ENCODE data around the gene PPP2CA.
"Not testable (repeated sequence)": the region's sequence is repeated elsewhere in the genome, so short reads cannot be mapped to it uniquely, and the experiment has no call there.

PPP2CA gene

DNA sequence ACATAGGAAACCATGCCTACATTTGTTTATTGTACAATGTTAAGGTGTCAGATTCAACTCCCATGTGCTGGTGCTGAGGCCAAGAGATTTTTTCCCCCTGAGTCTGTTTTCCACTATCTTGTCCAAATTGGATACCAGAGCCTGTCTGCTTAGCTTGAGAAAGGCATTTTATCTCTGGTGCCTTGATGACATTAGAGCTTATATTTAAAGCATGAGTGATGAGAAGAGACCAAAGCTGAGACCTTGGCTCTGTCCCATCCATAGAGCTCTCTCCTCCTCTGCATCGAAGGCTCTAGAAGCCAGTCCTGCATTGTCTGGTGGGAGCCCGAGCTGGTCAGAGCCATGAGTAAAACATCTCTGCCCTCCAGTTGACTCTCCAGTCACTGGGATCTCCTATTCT lies 10.4 kb upstream of the PPP2CA start:
- no peaks in the 10 kb centered on the region for H3K4me1 Mint-ChIP-seq
- no peaks in the 10 kb centered on the region for H3K27me3 Mint-ChIP-seq
- H3K4me3 Mint-ChIP-seq, result no peak overlapping the region
- no peaks in the 10 kb centered on the region for H3K36me3 Mint-ChIP-seq (ENCODE audit: insufficient read depth)
- DNase-seq (ENCODE audit: low spot score in 2 of 2) (no peak), ATAC-seq (replicated peaks; ENCODE audit: extremely low read depth, poor library complexity, severe bottlenecking) (no peak)
- H3K27ac Mint-ChIP-seq (ENCODE audit: low read depth), result no peak overlapping the region
- no peaks in the 10 kb centered on the region for H3K9me3 Mint-ChIP-seq

- H3K4me1 Mint-ChIP-seq, result peaks cover 31% of the 10 kb centered on the region
- no peak overlapping the region for H3K27ac Mint-ChIP-seq (ENCODE audit: low read depth)
- H3K27me3 Mint-ChIP-seq, result no peaks in the 10 kb centered on the region
- no peak overlapping the region for H3K4me3 Mint-ChIP-seq
- H3K9me3 Mint-ChIP-seq, result no peaks in the 10 kb centered on the region
- peaks cover 17% of the 10 kb centered on the region for H3K36me3 Mint-ChIP-seq (ENCODE audit: insufficient read depth)
- DNase-seq (ENCODE audit: low spot score in 2 of 2) (no peak), ATAC-seq (replicated peaks; ENCODE audit: extremely low read depth, poor library complexity, severe bottlenecking) (no peak)
Observed at GRCh38 chr5:134228624-134229023, 2.8 kb upstream of the PPP2CA start.

- H3K9me3 Mint-ChIP-seq, result no peaks in the 10 kb centered on the region
- peak overlapping the region; percentile 99 for H3K27ac Mint-ChIP-seq (ENCODE audit: low read depth)
- H3K27me3 Mint-ChIP-seq, result no peaks in the 10 kb centered on the region
- H3K4me3 Mint-ChIP-seq, result peak overlapping the region; percentile 99
- no peak for DNase-seq (ENCODE audit: low spot score in 2 of 2)
- ATAC-seq (replicated peaks; ENCODE audit: extremely low read depth, poor library complexity, severe bottlenecking), result no peak
- peaks cover 37% of the 10 kb centered on the region for H3K4me1 Mint-ChIP-seq
- peaks cover 18% of the 10 kb centered on the region for H3K36me3 Mint-ChIP-seq (ENCODE audit: insufficient read depth)
Observed at GRCh38 chr5:134227776-134228175, 1.9 kb upstream of the PPP2CA start.

DNA sequence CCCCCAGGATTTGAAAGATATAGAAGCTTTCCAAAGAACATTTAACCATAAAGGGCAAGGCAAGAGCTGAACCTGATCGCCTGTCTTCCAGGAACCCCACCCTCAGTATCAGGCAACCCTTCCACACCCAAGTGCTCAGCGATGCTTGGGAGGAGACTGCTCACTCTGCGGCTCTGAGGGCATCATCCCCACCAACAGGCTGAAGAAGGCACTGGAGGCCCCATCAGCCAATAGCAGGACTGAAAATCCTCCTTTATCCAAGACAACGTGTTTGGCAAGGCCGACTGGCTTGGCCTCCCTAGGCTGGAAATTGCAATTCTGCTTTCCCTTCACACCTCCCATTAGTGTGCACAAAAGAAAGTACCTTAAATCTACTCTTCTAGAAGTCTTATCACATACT lies 1.4 kb upstream of the PPP2CA start:
- Mint-ChIP-seq H3K27ac (ENCODE audit: low read depth) (peak overlapping the region; percentile 99), H3K36me3 (ENCODE audit: insufficient read depth) (peaks cover 18% of the 10 kb centered on the region), H3K4me3 (peak overlapping the region; percentile 99), H3K9me3 (no peaks in the 10 kb centered on the region), H3K27me3 (no peaks in the 10 kb centered on the region), H3K4me1 (peaks cover 42% of the 10 kb centered on the region)
- DNase-seq (ENCODE audit: low spot score in 2 of 2), result no peak
- no peak for ATAC-seq (replicated peaks; ENCODE audit: extremely low read depth, poor library complexity, severe bottlenecking)

DNA sequence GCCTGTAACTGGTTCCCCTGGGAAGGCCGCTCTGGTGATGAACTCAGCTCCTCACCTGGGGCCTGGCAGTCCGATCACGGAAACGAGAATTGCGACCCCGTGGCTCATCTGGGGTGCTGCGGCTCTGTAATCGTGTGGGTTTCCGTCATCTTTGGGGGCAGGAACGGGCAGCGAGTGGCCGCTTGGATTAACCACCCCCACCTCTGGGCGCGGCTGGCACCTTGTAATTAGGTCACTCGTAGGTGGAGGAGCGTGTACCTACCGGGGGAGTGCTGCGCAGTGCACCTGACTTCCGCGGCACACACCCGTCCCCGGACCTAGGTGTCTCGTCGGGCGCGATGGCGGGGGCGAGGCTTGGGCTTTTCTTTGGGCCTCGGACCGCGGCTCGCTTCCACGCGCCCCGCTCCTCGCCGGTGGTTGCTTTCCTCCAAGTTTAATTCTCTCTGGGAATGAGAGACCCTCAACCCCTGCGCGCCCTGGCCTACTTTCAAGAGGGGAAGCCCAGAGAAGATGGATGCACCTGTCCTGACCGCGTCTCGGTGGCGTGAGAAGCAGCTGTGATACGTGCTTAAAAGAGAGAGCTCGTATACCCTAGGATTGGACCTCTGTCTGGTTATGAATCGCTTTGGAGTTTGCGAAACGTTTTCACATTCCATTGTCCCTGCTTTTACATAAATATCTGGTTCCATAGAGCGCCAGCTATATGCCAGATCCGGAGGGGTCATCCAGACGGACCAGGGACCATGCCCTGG lies 744 bp upstream of the PPP2CA start:
- DNase-seq (ENCODE audit: low spot score in 2 of 2) (peak in 1 of 2 donors; percentile 86), ATAC-seq (replicated peaks; ENCODE audit: extremely low read depth, poor library complexity, severe bottlenecking) (peak; percentile 79)
- Mint-ChIP-seq H3K36me3 (ENCODE audit: insufficient read depth) (peaks cover 22% of the 10 kb centered on the region), H3K4me3 (peak overlapping the region; percentile 99), H3K9me3 (no peaks in the 10 kb centered on the region), H3K27me3 (no peaks in the 10 kb centered on the region), H3K4me1 (peaks cover 48% of the 10 kb centered on the region), H3K27ac (ENCODE audit: low read depth) (peak overlapping the region; percentile 99)

- Mint-ChIP-seq H3K9me3 (no peaks in the 10 kb centered on the region), H3K27me3 (no peaks in the 10 kb centered on the region), H3K27ac (ENCODE audit: low read depth) (peak overlapping the region; percentile 99), H3K4me1 (peaks cover 60% of the 10 kb centered on the region), H3K4me3 (peak overlapping the region; percentile 99), H3K36me3 (ENCODE audit: insufficient read depth) (peaks cover 27% of the 10 kb centered on the region)
- peak; percentile 30 to 38 for DNase-seq (ENCODE audit: low spot score in 2 of 2)
- ATAC-seq (replicated peaks; ENCODE audit: extremely low read depth, poor library complexity, severe bottlenecking), result peak; percentile 15
Observed at GRCh38 chr5:134224888-134225779, 739 bp downstream of the PPP2CA start.

DNA sequence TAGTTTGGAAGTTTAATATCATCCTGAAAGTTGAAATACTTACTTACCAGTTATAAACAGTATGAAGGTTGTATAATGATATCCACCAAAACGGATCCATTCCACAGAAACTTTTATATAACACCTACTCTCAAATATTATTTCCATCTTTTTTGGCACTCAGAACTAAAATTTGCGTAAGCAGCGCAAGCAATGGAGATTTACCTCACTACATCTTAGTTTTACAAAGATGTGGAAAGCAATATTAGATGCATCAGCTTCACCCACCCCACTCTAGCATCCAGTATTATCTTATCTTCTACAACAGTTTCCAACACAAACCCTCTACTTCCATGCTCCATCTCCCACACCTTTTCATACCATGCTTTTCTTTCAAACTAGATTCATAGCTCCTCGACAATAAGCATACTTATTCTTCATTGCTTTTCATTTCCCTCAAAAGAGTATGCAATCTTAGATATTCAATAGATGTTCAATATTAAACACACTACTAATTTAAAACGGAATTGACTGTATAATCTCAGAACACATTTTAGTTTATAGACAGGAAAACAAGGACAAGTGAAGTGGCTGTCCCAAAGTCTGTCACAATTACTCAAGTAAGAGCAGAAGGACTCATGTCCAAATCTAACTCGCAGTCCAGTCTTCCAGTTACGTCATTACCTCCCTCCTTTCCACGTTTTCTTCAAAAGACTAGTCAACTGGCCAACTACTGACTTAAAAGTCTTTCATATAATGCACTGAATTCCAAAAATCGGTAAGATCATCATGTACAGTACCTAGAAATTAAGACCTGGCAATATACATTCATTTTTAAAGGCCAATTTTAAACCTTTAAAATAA lies 2.2 kb downstream of the PPP2CA start:
- H3K27me3 Mint-ChIP-seq, result no peaks in the 10 kb centered on the region
- no peaks in the 10 kb centered on the region for H3K9me3 Mint-ChIP-seq
- H3K4me1 Mint-ChIP-seq, result peaks cover 75% of the 10 kb centered on the region
- H3K36me3 Mint-ChIP-seq (ENCODE audit: insufficient read depth), result peaks cover 36% of the 10 kb centered on the region
- ATAC-seq (replicated peaks; ENCODE audit: extremely low read depth, poor library complexity, severe bottlenecking), result no peak
- H3K4me3 Mint-ChIP-seq, result peak overlapping the region; percentile 99
- H3K27ac Mint-ChIP-seq (ENCODE audit: low read depth), result peak overlapping the region; percentile 99
- no peak for DNase-seq (ENCODE audit: low spot score in 2 of 2)

DNA sequence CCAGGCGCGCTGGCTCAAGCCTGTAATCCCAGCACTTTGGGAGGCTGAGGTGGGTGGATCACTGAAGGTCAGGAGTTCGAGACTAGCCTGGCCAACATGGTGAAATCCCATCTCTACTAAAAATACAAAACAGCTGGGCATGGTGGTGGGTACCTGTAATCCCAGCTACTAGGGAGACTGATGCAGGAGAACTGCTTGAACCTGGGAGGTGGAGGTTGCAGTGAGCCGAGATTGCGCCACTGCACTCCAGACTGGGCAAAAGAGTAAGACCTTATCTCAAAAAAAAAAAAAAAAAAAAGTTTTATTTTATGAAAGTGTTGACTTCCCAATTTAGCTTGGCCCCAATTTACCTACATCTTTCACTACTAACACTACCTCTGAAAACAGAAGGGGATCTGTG lies 4.2 kb downstream of the PPP2CA start:
- Mint-ChIP-seq H3K4me3 (peak overlapping the region; percentile 61), H3K27ac (ENCODE audit: low read depth) (peak overlapping the region; percentile 36)

GRCh38 chr5:134215757-134216156 lies 10.1 kb downstream of the PPP2CA start:
- H3K27ac Mint-ChIP-seq (ENCODE audit: low read depth), result no peak overlapping the region
- peaks cover 75% of the 10 kb centered on the region for H3K4me1 Mint-ChIP-seq
- H3K36me3 Mint-ChIP-seq (ENCODE audit: insufficient read depth), result peaks cover 24% of the 10 kb centered on the region
- DNase-seq (ENCODE audit: low spot score in 2 of 2), result no peak
- ATAC-seq (replicated peaks; ENCODE audit: extremely low read depth, poor library complexity, severe bottlenecking), result no peak
- no peaks in the 10 kb centered on the region for H3K9me3 Mint-ChIP-seq
- no peak overlapping the region for H3K4me3 Mint-ChIP-seq
- H3K27me3 Mint-ChIP-seq, result no peaks in the 10 kb centered on the region

More for the DNA sequence above, 4.2 kb downstream of the PPP2CA start:
- H3K4me1 Mint-ChIP-seq, result peaks cover 79% of the 10 kb centered on the region
- not testable (repeated sequence) for ATAC-seq (replicated peaks; ENCODE audit: extremely low read depth, poor library complexity, severe bottlenecking); H3K27me3 Mint-ChIP-seq; H3K9me3 Mint-ChIP-seq; DNase-seq (ENCODE audit: low spot score in 2 of 2)
- H3K36me3 Mint-ChIP-seq (ENCODE audit: insufficient read depth), result peaks cover 38% of the 10 kb centered on the region

DNA sequence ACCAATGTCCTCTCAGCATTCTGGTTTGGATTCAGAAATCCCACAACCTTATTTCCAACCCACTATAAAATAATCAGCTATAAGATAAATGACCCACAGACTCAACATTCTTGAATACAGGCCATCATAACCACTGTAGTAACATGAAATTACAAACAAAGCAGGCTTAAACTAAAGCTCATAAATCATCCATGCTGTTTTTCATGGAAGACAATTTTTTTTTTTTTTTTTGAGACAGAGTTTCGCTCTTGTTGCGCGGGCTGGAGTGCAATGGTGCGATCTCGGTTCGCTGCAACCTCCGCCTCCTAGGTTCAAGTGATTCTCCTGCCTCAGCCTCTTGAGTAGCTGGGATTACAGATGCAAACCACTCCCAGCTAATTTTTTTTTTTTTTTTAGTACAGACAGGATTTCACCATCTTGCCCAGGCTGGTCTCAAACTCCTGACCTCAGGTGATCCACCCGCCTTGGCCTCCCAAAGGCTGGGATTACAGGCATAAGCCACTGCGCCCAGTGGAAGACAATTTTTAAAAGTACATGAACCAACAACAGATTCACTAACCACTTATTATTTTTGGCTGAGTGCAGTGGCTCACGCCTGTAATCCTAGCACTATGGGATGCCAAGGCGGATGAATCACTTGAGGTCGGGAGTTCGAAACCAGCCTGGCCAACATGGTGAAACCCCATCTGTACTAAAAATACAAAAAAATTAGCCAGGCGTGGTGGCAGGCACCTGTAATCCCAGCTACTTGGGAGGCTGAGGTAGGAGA lies 14.4 kb downstream of the PPP2CA start:
- H3K4me3 Mint-ChIP-seq, result peak overlapping the region; percentile 8
- H3K4me1 Mint-ChIP-seq, result peaks cover 69% of the 10 kb centered on the region
- ATAC-seq (replicated peaks; ENCODE audit: extremely low read depth, poor library complexity, severe bottlenecking); DNase-seq (ENCODE audit: low spot score in 2 of 2); H3K27ac Mint-ChIP-seq (ENCODE audit: low read depth); H3K27me3 Mint-ChIP-seq; H3K36me3 Mint-ChIP-seq (ENCODE audit: insufficient read depth); H3K9me3 Mint-ChIP-seq: not testable (repeated sequence)

- DNase-seq (ENCODE audit: low spot score in 2 of 2), result no peak
- H3K27ac Mint-ChIP-seq (ENCODE audit: low read depth), result peak overlapping the region; percentile 16
- H3K27me3 Mint-ChIP-seq, result no peaks in the 10 kb centered on the region
- peaks cover 23% of the 10 kb centered on the region for H3K36me3 Mint-ChIP-seq (ENCODE audit: insufficient read depth)
- H3K9me3 Mint-ChIP-seq, result no peaks in the 10 kb centered on the region
- ATAC-seq (replicated peaks; ENCODE audit: extremely low read depth, poor library complexity, severe bottlenecking), result no peak
- H3K4me3 Mint-ChIP-seq, result peak overlapping the region; percentile 45
- peaks cover 64% of the 10 kb centered on the region for H3K4me1 Mint-ChIP-seq
Observed at GRCh38 chr5:134209477-134210245, 16.2 kb downstream of the PPP2CA start.
